ENCODE results near the gene SARDH. TPM values are rescaled to one million over a fixed set of nuclear protein-coding genes. Genes with fewer than 3 reads are reported as not detected.
A peak's percentile ranks its signal among the peaks of the same experiment; 100 is the strongest.

SARDH gene
- total RNA-seq, 4 donors from 2014 or later = 0.39 to 2.9 (median 0.51) TPM

GRCh38 chr9:133682818-133683585, 55.1 kb downstream of the SARDH start:
- no peaks in the 10 kb centered on the region for H3K9me3 ChIP-seq
- H3K4me3 ChIP-seq = no peak overlapping the region
- peak overlapping the region in 1 of 4 donors; percentile 28 for H3K27ac ChIP-seq (replicated peaks in 1 of 4)
- TF ChIP-seq POLR2AphosphoS5 (IDR thresholded peaks at IDR 0.05) (no peak), POLR2A (IDR thresholded peaks at IDR 0.05; ENCODE audit: low read depth) (no peak), CTCF (IDR thresholded peaks at IDR 0.05) (no peak), EP300 (IDR thresholded peaks at IDR 0.05) (no peak)
- intact Hi-C loops (cut with DNase I) = no loop called here
- WGBS = 89% methylated on average over 13 of the region's 20 CpGs
- DNase-seq (ENCODE audit: extremely low spot score) = no peak
- H3K4me1 ChIP-seq = peaks cover 23 to 40% (median 35%) of the 10 kb centered on the region in 4 donors
- no peaks in the 10 kb centered on the region for H3K27me3 ChIP-seq
- H3K36me3 ChIP-seq = no peaks in the 10 kb centered on the region

GRCh38 chr9:133681658-133682306, 56.4 kb downstream of the SARDH start:
- intact Hi-C loops (cut with DNase I) = no loop called here
- WGBS = 94% methylated on average over 33 of the region's 35 CpGs
- Histone ChIP-seq H3K36me3 (no peaks in the 10 kb centered on the region), H3K4me1 (peaks cover 23 to 40% (median 35%) of the 10 kb centered on the region in 4 donors), H3K9me3 (no peaks in the 10 kb centered on the region), H3K27ac (replicated peaks in 1 of 4) (no peak overlapping the region), H3K27me3 (no peaks in the 10 kb centered on the region), H3K4me3 (no peak overlapping the region)
- no peak for DNase-seq (ENCODE audit: extremely low spot score)
- TF ChIP-seq POLR2AphosphoS5 (IDR thresholded peaks at IDR 0.05) (no peak), POLR2A (IDR thresholded peaks at IDR 0.05; ENCODE audit: low read depth) (no peak), EP300 (IDR thresholded peaks at IDR 0.05) (no peak), CTCF (IDR thresholded peaks at IDR 0.05) (no peak)

GRCh38 chr9:133680976-133681657, 57.0 kb downstream of the SARDH start:
- no peak for DNase-seq (ENCODE audit: extremely low spot score)
- Histone ChIP-seq H3K27ac (replicated peaks in 1 of 4) (no peak overlapping the region), H3K36me3 (no peaks in the 10 kb centered on the region), H3K9me3 (no peaks in the 10 kb centered on the region), H3K27me3 (no peaks in the 10 kb centered on the region), H3K4me1 (peaks cover 23 to 40% (median 35%) of the 10 kb centered on the region in 4 donors), H3K4me3 (no peak overlapping the region)
- WGBS = 95% methylated on average over 4 of the region's 20 CpGs
- TF ChIP-seq POLR2AphosphoS5 (IDR thresholded peaks at IDR 0.05) (no peak), POLR2A (IDR thresholded peaks at IDR 0.05; ENCODE audit: low read depth) (no peak), CTCF (IDR thresholded peaks at IDR 0.05) (no peak)
- intact Hi-C loops (cut with DNase I) = no loop called here

- WGBS = 91% methylated on average over 10 of the region's 21 CpGs
- Histone ChIP-seq H3K4me3 (no peak overlapping the region), H3K9me3 (no peaks in the 10 kb centered on the region), H3K27ac (replicated peaks in 1 of 4) (no peak overlapping the region), H3K4me1 (peaks cover 23 to 40% (median 35%) of the 10 kb centered on the region in 4 donors), H3K36me3 (no peaks in the 10 kb centered on the region), H3K27me3 (no peaks in the 10 kb centered on the region)
- TF ChIP-seq POLR2AphosphoS5 (IDR thresholded peaks at IDR 0.05) = no peak
- TF ChIP-seq CTCF (IDR thresholded peaks at IDR 0.05) = no peak
- no peak for TF ChIP-seq POLR2A (IDR thresholded peaks at IDR 0.05; ENCODE audit: low read depth)
- TF ChIP-seq EP300 (IDR thresholded peaks at IDR 0.05) = no peak
- no peak for DNase-seq (ENCODE audit: extremely low spot score)
- intact Hi-C loops (cut with DNase I) = no loop called here
Measured at GRCh38 chr9:133680250-133680975, 57.7 kb downstream of the SARDH start.

Measured in esophagus muscularis mucosa (tissue), 4 donors.